HepG2 (cell line): ENCODE results near the gene BTRC. TPM values are rescaled to one million over a fixed set of nuclear protein-coding genes. Genes with fewer than 3 reads are reported as not detected.

ENCODE experiments used
- ATAC-seq: fragments of 200-7000 bp; cut with Tn5 transposase; 3 replicates; pipeline ENCODE4 v1.9.1; 2020; ENCODE audit warnings: mild to moderate bottlenecking, moderate library complexity
- BruUV-seq: library from RNA; stranded (reverse); fragments of 400-500 nt; replicated peaks from 2 replicates; lab custom pipeline; 2021; lab: Mats Ljungman, UMichigan
- CTCF ChIA-PET: fragments of 300-600 bp; formaldehyde crosslinking; extraction: SDS; loops from one replicate; lab custom pipeline; 2021; ENCODE audit warnings: low total read pairs, inconsistent platforms, low intra/inter-chr PET ratio; lab: Yijun Ruan, JAX
- POLR2A ChIA-PET: fragments of 350-600 bp; sonication (Branson Sonifier 250); formaldehyde crosslinking; loops from one replicate; lab custom pipeline; 2020; ENCODE audit warnings: antibody characterized with exemption, inconsistent platforms; lab: Yijun Ruan, JAX
- DNase-seq: peaks from one replicate; pipeline ENCODE4 v3.0.0-alpha.2; 2015; ENCODE audit warnings: low spot score
- FAIRE-seq: peaks from 3 replicates; lab custom pipeline; 2011; peaks lifted over from hg19 to GRCh38; lab: Jason Lieb, UNC
- H2AFZ ChIP-seq: one replicate; pipeline ENCODE4 v1.6.1; 2011; ENCODE audit warnings: low read length, inconsistent platforms
- H3K27ac ChIP-seq: fragments of 300-600 bp; 3 replicates; pipeline ENCODE4 v1.8.0; 2011; ENCODE audit warnings: mixed run types, mild to moderate bottlenecking, mixed read lengths, low read length, inconsistent platforms; ENCODE audit not compliant: insufficient read depth; ENCODE audit errors: extremely low read length
- H3K27me3 ChIP-seq, 2 experiments: fragments of 200-600 bp in 1 of 2; 2 replicates in 1 of 2; 3 replicates in 1 of 2; pipeline versions ENCODE4 v1.6.0 to v1.8.0; 2011; ENCODE audit warnings: low read length in 2 of 2, mild to moderate bottlenecking in 2 of 2, moderate library complexity in 2 of 2, inconsistent platforms in 1 of 2; ENCODE audit not compliant: insufficient read depth in 2 of 2, control insufficient read depth in 1 of 2
- H3K36me3 ChIP-seq, 2 experiments: fragments of 200-600 bp in 1 of 2; replicated peaks in 1 of 2; 2 replicates in 1 of 2; 3 replicates in 1 of 2; pipeline versions ENCODE4 v1.5.1 to v1.8.0; 2011; ENCODE audit warnings: low read length in 2 of 2, inconsistent platforms in 1 of 2; ENCODE audit not compliant: insufficient read depth in 2 of 2, control insufficient read depth in 1 of 2
- H3K4me1 ChIP-seq: 2 replicates; pipeline ENCODE4 v1.5.1; 2012; ENCODE audit warnings: low read length, inconsistent platforms; ENCODE audit not compliant: insufficient read depth
- H3K4me2 ChIP-seq: 2 replicates; pipeline ENCODE4 v1.6.0; 2011; ENCODE audit warnings: low read depth, low read length, inconsistent platforms
- H3K4me3 ChIP-seq, 3 experiments: fragments of 200-600 bp in 1 of 3; sonication (generic), shearing (Covaris generic) in 1 of 3; replicated peaks in 1 of 3; 2 replicates each; pipeline ENCODE4 v1.5.1; 2011 to 2016; ENCODE audit warnings: low read length in 3 of 3, inconsistent platforms in 2 of 3, low read depth in 2 of 3, mild to moderate bottlenecking in 2 of 3, control low read depth in 1 of 3, mixed read lengths in 1 of 3; ENCODE audit not compliant: insufficient read depth in 1 of 3
- H3K79me2 ChIP-seq: one replicate; pipeline ENCODE4 v1.6.1; 2011; ENCODE audit warnings: low read length, inconsistent platforms; ENCODE audit not compliant: insufficient read depth
- H3K9ac ChIP-seq: 2 replicates; pipeline ENCODE4 v1.6.0; 2011; ENCODE audit warnings: mild to moderate bottlenecking, low read depth, low read length, inconsistent platforms; ENCODE audit not compliant: insufficient read depth
- H3K9me3 ChIP-seq: 2 replicates; pipeline ENCODE4 v1.5.1; 2012; ENCODE audit warnings: mild to moderate bottlenecking, low read length
- H4K20me1 ChIP-seq: 2 replicates; pipeline ENCODE4 v1.6.0; 2011; ENCODE audit warnings: inconsistent platforms, mild to moderate bottlenecking, low read length, moderate library complexity; ENCODE audit not compliant: insufficient read depth
- CC2D1A ChIP-seq: sonication (generic); formaldehyde crosslinking; IDR thresholded peaks from 2 replicates; pipeline ENCODE4 v1.8.1; 2023; ENCODE audit warnings: mild to moderate bottlenecking, missing genetic modification reagents
- FOXA3 ChIP-seq: IDR thresholded peaks from 2 replicates; pipeline ENCODE4 v1.6.1; 2016; ENCODE audit warnings: missing genetic modification reagents, missing compliant biosample characterization
- KLF15 ChIP-seq: sonication (generic); formaldehyde crosslinking; IDR thresholded peaks from 2 replicates; pipeline ENCODE4 v1.8.1; 2023; ENCODE audit warnings: borderline replicate concordance, mild to moderate bottlenecking, inconsistent platforms, missing genetic modification reagents, mixed read lengths
- PTBP1 ChIP-seq: fragments of 200-400 bp; formaldehyde crosslinking; IDR thresholded peaks from 2 replicates; pipeline ENCODE4 v1.6.1; 2018; ENCODE audit warnings: low read length, low read depth; ENCODE audit not compliant: poor library complexity, severe bottlenecking
- TOE1 ChIP-seq: sonication (generic); formaldehyde crosslinking; IDR thresholded peaks from 2 replicates; pipeline ENCODE4 v1.4.0; 2020; ENCODE audit warnings: mild to moderate bottlenecking, missing genetic modification reagents
- ZKSCAN5 ChIP-seq: sonication (generic); formaldehyde crosslinking; IDR thresholded peaks from 2 replicates; pipeline ENCODE4 v1.5.1; 2020; ENCODE audit warnings: mild to moderate bottlenecking, missing genetic modification reagents
- ZZZ3 ChIP-seq: sonication (generic); formaldehyde crosslinking; IDR thresholded peaks from 2 replicates; pipeline ENCODE4 v1.4.0; 2020; ENCODE audit warnings: missing genetic modification reagents, mild to moderate bottlenecking, borderline replicate concordance
- whole genome bisulfite sequencing: methylation state at CpG from one replicate; pipeline ENCODE4 v1.1.6; 2017; ENCODE audit warnings: low lambda C conversion rate; 5-methylcytosine and 5-hydroxymethylcytosine counted together
- in situ Hi-C: cut with HindIII; loops from 2 replicates; pipeline ENCODE4 v1.10.0; 2017; ENCODE audit warnings: low pct_unique_long_range_greater_than_20kb; ENCODE audit not compliant: extremely low pct_ligation_motif_present
- intact Hi-C: fragments of 100-400 bp; cut with micrococcal nuclease; formaldehyde crosslinking; loops from one replicate; pipeline ENCODE4 v1.10.0; 2022; ENCODE audit not compliant: unreplicated experiment
- polyA plus RNA-seq, 8 experiments: library from polyadenylated mRNA; depleted of rRNA in 3 of 8; stranded (reverse) in 7 of 8; unstranded in 1 of 8; fragments of >200 nt; fragmentation: Illumina TruSeq in 4 of 8; extraction: Trizol in 4 of 8; gene quantifications; 2 replicates each; pipeline versions ENCODE4 v1.2.1 to v1.2.3, GENCODE V29; 2011 to 2016; ENCODE audit warnings: low read depth in 4 of 8, missing spikeins in 1 of 8, mixed read lengths in 1 of 8; ENCODE audit not compliant: insufficient read depth in 1 of 8
- total RNA-seq, 5 experiments: library from RNA; depleted of rRNA; stranded (reverse); fragments of >200 nt; fragmentation: Illumina TruSeq; extraction: Trizol; gene quantifications; 2 replicates each; pipeline ENCODE4 v1.2.3, GENCODE V29; 2016; ENCODE audit warnings: low read depth in 1 of 5

BTRC gene
- total and polyA plus RNA-seq, 2 of the 13 experiments (the other 11 are each of a cell fraction or from before 2014, with no cell fraction given), result 12.0 to 14.4 TPM

DNA sequence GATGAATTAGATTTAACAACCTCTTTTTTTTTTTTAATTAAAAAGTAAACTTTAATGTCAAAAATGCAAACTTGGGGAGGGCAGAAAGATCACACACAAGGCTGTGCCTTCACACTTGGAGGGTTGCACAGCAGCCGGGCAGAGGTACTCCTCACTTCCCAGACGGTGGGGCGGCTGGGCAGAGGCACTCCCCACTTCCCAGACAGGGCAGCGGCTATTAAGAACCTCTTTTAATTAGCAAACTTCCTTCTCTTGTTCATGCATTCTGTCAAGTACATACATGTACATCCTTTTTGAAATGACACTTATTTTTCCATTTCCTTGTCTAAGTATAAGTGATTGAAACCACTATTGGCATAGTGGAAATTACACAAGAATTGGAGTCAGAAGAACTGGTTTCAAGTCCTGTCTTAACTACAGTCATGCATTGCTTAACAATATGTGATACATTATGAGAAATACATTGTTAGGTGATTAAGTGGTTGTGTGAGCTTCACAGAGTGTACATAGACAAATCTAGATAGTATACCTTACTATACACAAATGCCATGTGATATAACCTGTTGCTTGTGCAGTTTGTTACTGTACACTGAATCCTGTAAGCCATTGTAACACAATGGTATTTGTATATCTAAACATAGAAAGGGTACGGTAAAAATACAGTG is 26.5 kb downstream of the BTRC start:
- Histone ChIP-seq H3K27me3 (no peaks in the 10 kb centered on the region), H3K4me1 (no peaks in the 10 kb centered on the region), H3K36me3 (no peaks in the 10 kb centered on the region), H3K27ac (no peak overlapping the region), H3K79me2 (no peaks in the 10 kb centered on the region), H4K20me1 (no peaks in the 10 kb centered on the region; the same call in 1 of the 2 replicates), H3K4me3 (no peak overlapping the region), H2AFZ (no peak overlapping the region), H3K4me2 (no peak overlapping the region), H3K9me3 (no peaks in the 10 kb centered on the region), H3K9ac (no peak overlapping the region)
- in situ Hi-C loops (no loop called here), intact Hi-C loops (no loop called here)
- ATAC-seq (no peak), DNase-seq (no peak), FAIRE-seq (no peak)
- 91% methylated on average over 5 of the region's 5 CpGs for WGBS
- BruUV-seq, result no TSS peak
- ChIA-PET POLR2A (no interaction called here), CTCF (no interaction called here)
- TF ChIP-seq TOE1 (CRISPR knock-in tag), result no peak
- TF ChIP-seq CC2D1A, result no peak
- no peak for TF ChIP-seq ZZZ3 (CRISPR knock-in tag)

DNA sequence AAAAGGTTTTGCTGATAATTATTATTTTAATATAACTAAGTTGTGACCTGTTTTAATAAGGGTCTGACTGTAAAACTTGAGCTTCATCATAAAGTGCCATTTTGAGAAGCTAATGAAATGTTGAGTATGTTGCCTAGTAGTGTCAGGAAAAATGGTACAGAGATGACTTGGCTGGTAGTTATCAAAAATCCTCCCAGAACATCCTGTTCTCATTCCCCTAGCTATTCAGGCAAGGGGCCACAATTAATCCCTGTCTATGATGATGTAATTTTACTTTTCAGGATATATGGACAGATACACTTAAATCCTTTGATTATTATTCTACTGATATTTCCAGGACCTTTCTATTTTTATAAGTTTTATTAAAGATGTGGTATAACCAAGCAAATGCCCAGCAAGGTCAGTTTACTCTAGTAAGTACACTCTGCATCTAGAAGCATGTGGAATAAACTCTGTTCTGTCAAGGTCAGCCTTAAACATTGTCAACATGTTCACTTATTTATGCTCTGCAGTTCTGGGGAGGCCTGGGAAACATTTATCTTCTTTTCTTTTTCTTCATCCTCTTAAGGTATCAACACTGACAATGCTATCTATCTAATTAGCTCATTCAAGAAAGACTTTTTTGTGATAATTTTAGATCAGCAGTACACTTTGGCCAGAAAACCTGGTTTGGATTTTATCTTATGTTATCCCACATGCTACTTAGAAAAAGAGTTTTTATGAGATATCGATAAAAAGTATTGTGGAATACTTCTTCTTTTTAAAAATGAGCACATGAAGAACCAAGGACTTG is 32.1 kb downstream of the BTRC start:
- Histone ChIP-seq H3K36me3 (no peaks in the 10 kb centered on the region), H3K4me1 (peaks cover 10% of the 10 kb centered on the region), H2AFZ (no peak overlapping the region), H3K4me3 (no peak overlapping the region), H3K9me3 (no peaks in the 10 kb centered on the region), H3K9ac (no peak overlapping the region), H3K79me2 (no peaks in the 10 kb centered on the region), H3K27me3 (no peaks in the 10 kb centered on the region), H3K4me2 (no peak overlapping the region), H3K27ac (no peak overlapping the region), H4K20me1 (no peaks in the 10 kb centered on the region)
- CTCF ChIA-PET, result no interaction called here
- 0 out of 2 replicates have a peak, but pooled peaks have one; percentile 22 for TF ChIP-seq FOXA3 (CRISPR knock-in tag)
- no peak for TF ChIP-seq PTBP1
- no peak for TF ChIP-seq KLF15 (CRISPR knock-in tag)
- TF ChIP-seq ZKSCAN5 (CRISPR knock-in tag), result no peak
- POLR2A ChIA-PET, result no interaction called here
- DNase-seq (no peak), ATAC-seq (no peak), FAIRE-seq (no peak)
- in situ Hi-C loops (no loop called here), intact Hi-C loops (no loop called here)
- BruUV-seq, result no TSS peak
- WGBS, result 97% methylated on average over 1 of the region's 1 CpG
